AG10803 (cell line): ENCODE data around the gene PMM1.

Experiments
- DNase-seq: peaks from one replicate; pipeline ENCODE4 v3.0.0; 2010; ENCODE audit warnings: low read depth
- H3K4me3 ChIP-seq: 2 replicates; pipeline ENCODE4 v1.5.1; 2011; ENCODE audit warnings: mild to moderate bottlenecking, low read length, control low read depth
- CTCF ChIP-seq: conservative IDR thresholded peaks from 2 replicates; pipeline ENCODE4 v1.5.1; 2011; ENCODE audit warnings: mild to moderate bottlenecking, low read length, control low read depth, inconsistent platforms

The PMM1 gene

GRCh38 chr22:41538583-41538982 lies 51.1 kb downstream of the PMM1 start:
- H3K4me3 ChIP-seq: no peak overlapping the region
- TF ChIP-seq CTCF: no peak
- DNase-seq: no peak

GRCh38 chr22:41537203-41537602 lies 52.4 kb downstream of the PMM1 start:
- H3K4me3 ChIP-seq: no peak overlapping the region
- TF ChIP-seq CTCF: no peak
- DNase-seq: no peak

- H3K4me3 ChIP-seq: no peak overlapping the region
- no peak for DNase-seq
- TF ChIP-seq CTCF: peak; percentile 25
Observed at GRCh38 chr22:41535244-41535643, 54.4 kb downstream of the PMM1 start.

GRCh38 chr22:41534219-41534618 lies 55.4 kb downstream of the PMM1 start:
- H3K4me3 ChIP-seq: no peak overlapping the region
- DNase-seq: no peak
- TF ChIP-seq CTCF: no peak

GRCh38 chr22:41532908-41533825 lies 56.5 kb downstream of the PMM1 start:
- peak; percentile 81 for TF ChIP-seq CTCF
- H3K4me3 ChIP-seq: no peak overlapping the region
- peak; percentile 55 for DNase-seq

GRCh38 chr22:41531715-41532477 lies 57.7 kb downstream of the PMM1 start:
- no peak overlapping the region for H3K4me3 ChIP-seq
- no peak for DNase-seq
- TF ChIP-seq CTCF: no peak
